ENCODE results near the gene DOP1B. TPM values are rescaled to one million over a fixed set of nuclear protein-coding genes. Genes with fewer than 3 reads are reported as not detected.

The DOP1B gene
- total RNA-seq, 1 experiment from 2014 or later: 8.7 TPM

GRCh38 chr21:36163750-36164741, 7.4 kb downstream of the DOP1B start:
- Histone ChIP-seq H2BK20ac (ENCODE audit: low read depth, low read length, poor library complexity, severe bottlenecking) (no peak overlapping the region), H3T11ph (ENCODE audit: low read length) (no peak overlapping the region), H2BK120ac (ENCODE audit: low read depth, low read length, poor library complexity, severe bottlenecking) (no peak overlapping the region), H4K91ac (ENCODE audit: insufficient read length, low read depth, low read length) (no peak overlapping the region), H3K23ac (ENCODE audit: insufficient read length, low read depth, low read length) (no peak overlapping the region), H2AFZ (ENCODE audit: low read length) (no peak overlapping the region), H3K4me2 (ENCODE audit: insufficient read depth, insufficient read length, low read length) (no peak overlapping the region), H4K20me1 (ENCODE audit: control insufficient read depth, insufficient read depth, insufficient read length) (no peaks in the 10 kb centered on the region), H3K23me2 (ENCODE audit: insufficient read length, low read depth, low read length, poor library complexity, severe bottlenecking) (no peaks in the 10 kb centered on the region), H3K9me3 (ENCODE audit: control insufficient read depth, low read depth, low read length) (no peaks in the 10 kb centered on the region), H3K56ac (ENCODE audit: insufficient read length, low read depth, low read length) (no peak overlapping the region), H2BK5ac (ENCODE audit: insufficient read length, low read length) (no peak overlapping the region), H3K14ac (ENCODE audit: insufficient read depth, low read length) (no peak overlapping the region), H2AK5ac (ENCODE audit: insufficient read length, low read length) (no peak overlapping the region), H3K79me2 (ENCODE audit: insufficient read depth, low read length) (no peaks in the 10 kb centered on the region), H3K27me3 (ENCODE audit: insufficient read depth, low read length) (no peaks in the 10 kb centered on the region), H3K4me1 (ENCODE audit: insufficient read depth, low read length) (peaks cover 3% of the 10 kb centered on the region; the same call in 1 of the 2 replicates), H3K27ac (ENCODE audit: insufficient read length, low read depth, low read length) (no peak overlapping the region), H3K79me1 (ENCODE audit: insufficient read depth, low read depth, low read length, poor library complexity, severe bottlenecking) (no peaks in the 10 kb centered on the region), H3K9ac (ENCODE audit: extremely low read depth, insufficient read length, low read length) (no peak overlapping the region), H3K18ac (ENCODE audit: insufficient read length, low read depth, low read length) (no peak overlapping the region), H3K4ac (ENCODE audit: low read depth, low read length) (no peak overlapping the region), H4K8ac (replicated peaks; ENCODE audit: insufficient read length, low read depth, low read length) (no peak overlapping the region), H4K5ac (ENCODE audit: insufficient read length, low read depth, low read length) (no peak overlapping the region), H2BK15ac (ENCODE audit: low read depth, low read length) (no peak overlapping the region), H2BK12ac (ENCODE audit: insufficient read length, low read depth, low read length) (no peak overlapping the region)
- DNase-seq: no peak
- TF ChIP-seq CTCF (conservative IDR thresholded peaks at IDR 0.05): no peak
- Mint-ChIP-seq H3K27ac (no peak overlapping the region), H3K4me3 (no peak overlapping the region), H3K4me1 (0 out of 4 replicates have a peak, but pooled peaks cover 0 to 4% of the 10 kb centered on the region in 2 experiments), H3K27me3 (ENCODE audit: low read depth) (no peaks in the 10 kb centered on the region), H3K9me3 (no peaks in the 10 kb centered on the region), H3K36me3 (ENCODE audit: insufficient read depth in 1 of 3, low read depth in 3 of 3) (peaks cover 6 to 15% (median 15%) of the 10 kb centered on the region in 3 experiments; a peak in 6 of 7 replicates)
- WGBS (ENCODE audit: extremely low coverage, insufficient read length, low lambda C conversion rate): no CpG with 5 or more reads among the region's 10 CpGs
